GM20431 (cell line): ENCODE data around the gene ARHGAP31.
"Not testable (repeated sequence)": the region's sequence is repeated elsewhere in the genome, so short reads cannot be mapped to it uniquely, and the experiment has no call there.

Source experiments
- in situ Hi-C: fragments of 300-500 bp; cut with MseI, MboI; formaldehyde crosslinking; loops from one replicate; pipeline ENCODE4 v1.15.0; 2020; ENCODE audit warnings: low sequenced_read_pairs; ENCODE audit not compliant: unreplicated experiment

ARHGAP31 gene

GRCh38 chr3:119293105-119293870 lies 895 bp upstream of the ARHGAP31 start:
- in situ Hi-C loops = loop anchor here (25.0 kb wide), 1 partner anchor 394 kb away; the partner anchor contains the start of gene COX17

- in situ Hi-C loops = loop anchor here (25.0 kb wide), 1 partner anchor 392 kb away; the partner anchor contains the start of gene COX17
Observed at GRCh38 chr3:119294696-119295671, 801 bp downstream of the ARHGAP31 start.

- in situ Hi-C loops = loop anchor here (25.0 kb wide), 1 partner anchor 391 kb away; the partner anchor contains the start of gene COX17
Observed at GRCh38 chr3:119295816-119296726, 1.9 kb downstream of the ARHGAP31 start.

DNA sequence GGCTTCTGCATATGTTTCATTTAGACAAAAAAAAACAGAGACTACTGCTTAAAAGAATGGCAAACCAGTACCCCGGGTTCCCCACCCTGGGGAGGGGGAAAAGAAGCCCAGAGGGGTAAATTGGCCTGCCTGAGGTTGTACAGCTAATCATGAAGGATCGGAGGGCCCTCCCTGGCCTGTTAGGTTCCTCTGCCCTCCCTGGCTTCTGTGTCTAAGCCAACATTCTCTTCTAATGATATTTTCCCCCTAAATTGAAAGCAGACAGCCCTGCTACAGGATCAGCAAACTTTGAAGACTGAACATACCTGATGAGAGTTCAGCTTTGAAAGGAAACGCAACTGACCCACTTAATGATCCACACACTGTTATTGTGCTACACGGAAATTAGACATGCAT lies 2.5 kb downstream of the ARHGAP31 start:
- in situ Hi-C loops = loop anchor here (25.0 kb wide), 1 partner anchor 391 kb away; the partner anchor contains the start of gene COX17

DNA sequence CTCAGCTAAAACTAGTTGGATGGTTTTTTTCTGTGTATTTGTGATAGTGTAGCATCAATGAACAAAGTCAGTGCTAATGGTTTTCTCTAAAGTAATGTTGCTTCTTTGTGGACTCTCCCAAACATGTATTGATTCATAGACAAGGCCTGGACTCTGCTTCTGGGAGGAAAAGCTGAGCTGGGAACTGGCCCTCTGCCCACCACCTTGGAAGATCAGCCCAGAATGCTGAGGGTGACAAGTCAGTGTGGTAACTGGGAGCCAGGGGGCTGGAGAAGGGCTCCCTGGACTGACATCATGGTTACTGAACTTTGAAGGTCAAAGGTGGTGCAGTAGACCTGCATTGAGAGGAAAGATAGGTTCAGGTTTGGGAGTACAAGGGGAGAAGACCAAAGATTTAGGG lies 3.0 kb downstream of the ARHGAP31 start:
- in situ Hi-C loops = loop anchor here (25.0 kb wide), 1 partner anchor 390 kb away; the partner anchor contains the start of gene COX17

GRCh38 chr3:119298565-119298941 lies 4.4 kb downstream of the ARHGAP31 start:
- in situ Hi-C loops = loop anchor here (25.0 kb wide), 1 partner anchor 389 kb away; the partner anchor contains the start of gene COX17

- in situ Hi-C loops = no loop called here
Observed at GRCh38 chr3:119300991-119301391, 6.8 kb downstream of the ARHGAP31 start.

- in situ Hi-C loops = no loop called here
Observed at GRCh38 chr3:119301662-119302061, 7.5 kb downstream of the ARHGAP31 start.

- in situ Hi-C loops = no loop called here
Observed at GRCh38 chr3:119302697-119303551, 8.7 kb downstream of the ARHGAP31 start.

DNA sequence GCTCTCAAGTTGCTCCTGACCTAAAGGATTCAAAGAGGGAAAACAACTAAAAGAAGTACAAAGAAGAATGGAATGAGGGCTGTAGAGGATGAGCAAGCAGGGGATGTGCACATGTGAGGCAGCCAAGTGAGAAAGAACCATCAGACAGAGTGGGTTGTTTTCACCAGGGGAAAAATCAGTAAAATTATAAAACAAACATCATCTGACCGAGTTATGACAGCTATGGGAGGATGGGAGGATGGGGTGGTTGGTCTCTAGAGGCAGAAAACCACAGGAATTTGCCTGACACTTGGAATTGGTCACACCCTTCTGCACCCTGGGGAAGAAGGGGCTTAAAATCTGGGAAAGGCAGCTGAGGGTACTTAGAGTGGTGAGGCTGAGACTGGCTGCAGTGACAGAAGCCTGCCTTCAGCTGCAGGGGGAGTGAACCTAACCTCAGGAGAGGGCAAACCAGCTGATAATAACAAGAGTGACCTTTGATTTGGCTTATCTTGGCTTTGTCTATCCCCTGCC lies 10.1 kb downstream of the ARHGAP31 start:
- in situ Hi-C loops = no loop called here

GRCh38 chr3:119305286-119305685 lies 11.1 kb downstream of the ARHGAP31 start:
- in situ Hi-C loops = no loop called here

DNA sequence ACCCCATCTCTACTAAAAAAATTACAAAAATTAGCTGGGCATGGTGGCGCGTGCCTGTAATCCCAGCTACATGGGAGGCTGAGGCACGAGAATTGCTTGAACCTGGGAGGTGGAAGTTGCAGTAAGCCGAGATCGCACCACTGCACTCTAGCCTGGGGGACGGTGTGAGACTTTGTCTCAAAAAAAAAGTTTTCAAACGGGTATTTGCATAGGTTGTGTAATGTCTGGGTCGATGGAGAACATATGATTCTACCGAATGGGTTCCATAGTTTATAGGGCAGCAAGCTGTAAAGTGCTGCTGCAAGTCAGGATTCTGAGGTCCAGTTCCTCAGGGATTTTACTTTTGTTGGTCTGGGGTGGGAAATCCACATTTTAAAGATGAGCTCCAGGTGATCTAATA lies 12.2 kb downstream of the ARHGAP31 start:
- in situ Hi-C loops = not testable (repeated sequence)

- in situ Hi-C loops = no loop called here
Observed at GRCh38 chr3:119308355-119308754, 14.2 kb downstream of the ARHGAP31 start.

- in situ Hi-C loops = no loop called here
Observed at GRCh38 chr3:119309591-119309990, 15.4 kb downstream of the ARHGAP31 start.

- in situ Hi-C loops = no loop called here
Observed at GRCh38 chr3:119310071-119310470, 15.9 kb downstream of the ARHGAP31 start.

DNA sequence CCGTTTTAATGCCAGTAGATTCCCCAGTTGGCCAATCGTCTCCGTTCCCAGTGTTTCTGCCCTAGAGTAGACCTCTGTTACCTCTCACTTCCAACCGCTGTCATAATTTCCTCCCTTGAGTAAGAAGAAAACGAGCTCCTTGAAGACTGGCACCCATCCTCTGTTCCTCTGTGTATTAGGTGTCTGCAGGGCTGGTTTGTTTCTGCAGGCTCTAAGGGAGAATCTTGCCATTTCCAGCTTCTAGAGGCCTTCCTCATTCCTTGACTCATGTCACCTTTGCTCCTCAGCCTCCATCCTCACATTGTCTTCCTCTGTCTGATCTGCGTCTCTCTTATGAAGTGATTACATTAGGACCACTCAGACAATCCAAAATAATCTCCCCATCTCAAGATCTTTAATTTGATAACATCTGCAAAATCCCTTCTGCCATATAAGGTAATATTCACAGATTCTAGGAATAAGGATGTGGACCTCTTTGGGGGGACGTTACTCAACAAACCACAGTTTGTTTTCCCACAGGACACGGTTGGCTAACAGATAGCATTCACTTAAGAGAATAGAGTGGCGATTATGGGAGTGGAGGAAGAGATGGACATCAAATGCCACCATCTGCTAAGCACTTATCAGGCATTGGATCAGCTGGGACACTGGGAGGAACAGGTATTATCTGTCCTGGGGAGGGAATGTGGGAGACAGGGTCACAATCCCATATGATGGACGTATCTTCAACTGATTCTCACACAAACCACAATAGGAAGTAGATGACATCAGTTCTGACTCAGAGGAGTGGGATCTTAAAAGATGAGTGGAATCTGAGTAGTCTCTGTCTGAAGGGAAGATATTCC lies 17.1 kb downstream of the ARHGAP31 start:
- in situ Hi-C loops = no loop called here

DNA sequence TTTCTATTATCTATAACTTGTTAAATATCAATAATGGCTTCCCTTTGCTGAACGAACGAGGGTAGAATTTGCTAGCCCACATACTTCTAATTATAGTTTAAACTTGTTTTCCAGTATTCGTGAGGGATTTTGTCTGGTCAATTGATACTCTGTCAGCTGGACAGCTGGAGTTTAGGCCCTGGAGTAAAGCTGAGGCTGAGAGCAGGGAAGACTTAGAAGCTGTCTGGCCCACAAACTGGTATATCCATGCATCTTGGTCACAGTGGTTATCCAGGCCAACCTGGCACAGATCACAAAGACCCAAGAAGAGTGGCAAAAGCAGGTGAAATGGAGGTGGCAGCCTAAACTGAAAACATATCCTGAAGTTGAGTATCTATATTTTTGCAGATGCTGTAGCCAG lies 19.3 kb downstream of the ARHGAP31 start:
- in situ Hi-C loops = no loop called here

- in situ Hi-C loops = no loop called here
Observed at GRCh38 chr3:119314821-119315220, 20.6 kb downstream of the ARHGAP31 start.
